Measurements from ENCODE around the gene ANKRD65.

- no peak for TF ChIP-seq CTCF (IDR thresholded peaks at IDR 0.05; ENCODE audit: insufficient read depth, low read length)
- no peak for TF ChIP-seq SPI1 (IDR thresholded peaks at IDR 0.05; ENCODE audit: borderline replicate concordance, low read depth)
- no peak for TF ChIP-seq POLR2AphosphoS5 (IDR thresholded peaks at IDR 0.05; ENCODE audit: low read depth)
- TF ChIP-seq GABPA (IDR thresholded peaks at IDR 0.05; ENCODE audit: low read depth), result no peak
Measured at GRCh38 chr1:1393428-1393827, 27.6 kb downstream of the ANKRD65 start.
